Esophagus muscularis mucosa (tissue), 4 donors: ENCODE measurements around the gene ZBTB16. TPM values are rescaled to one million over a fixed set of nuclear protein-coding genes. Genes with fewer than 3 reads are reported as not detected.

Experiments used
- DNase-seq: peaks from one replicate; pipeline ENCODE4 v3.0.0-alpha.2; 2017; ENCODE audit errors: extremely low spot score
- H3K27ac ChIP-seq, 4 donors: fragments of 200-600 bp; sonication (generic); replicated peaks in 1 of 4; 1 replicate in 3 of 4; 2 replicates in 1 of 4; pipeline ENCODE4 v1.5.1; 2016 to 2019; ENCODE audit warnings: mild to moderate bottlenecking in 1 of 4
- H3K27me3 ChIP-seq, 4 donors: fragments of 200-600 bp; sonication (generic); one replicate each; pipeline versions ENCODE4 v1.5.1 to v1.6.0; 2016 to 2019
- H3K36me3 ChIP-seq, 4 donors: fragments of 200-600 bp; sonication (generic); one replicate each; pipeline ENCODE4 v1.5.1; 2016 to 2019
- H3K4me1 ChIP-seq, 4 donors: fragments of 200-600 bp; sonication (generic); one replicate each; pipeline ENCODE4 v1.5.1; 2016 to 2019
- H3K4me3 ChIP-seq, 4 donors: fragments of 200-600 bp; sonication (generic); 1 replicate in 2 of 4; 2 replicates in 2 of 4; pipeline ENCODE4 v1.5.1; 2016 to 2019; ENCODE audit warnings: mild to moderate bottlenecking in 4 of 4, moderate library complexity in 1 of 4
- H3K9me3 ChIP-seq, 4 donors: fragments of 200-600 bp; sonication (generic); 1 replicate in 3 of 4; 2 replicates in 1 of 4; pipeline ENCODE4 v1.5.1; 2016 to 2019
- EP300 ChIP-seq: sonication (generic); formaldehyde crosslinking; IDR thresholded peaks from one replicate; pipeline ENCODE4 v1.6.1; 2017; ENCODE audit warnings: antibody characterized with exemption
- POLR2A ChIP-seq: fragments of 450-650 bp; IDR thresholded peaks from one replicate; pipeline ENCODE4 v1.6.1; 2017; ENCODE audit warnings: antibody characterized with exemption, moderate library complexity, mild to moderate bottlenecking, low read depth
- POLR2AphosphoS5 ChIP-seq, 2 donors: sonication (generic); formaldehyde crosslinking; IDR thresholded peaks; one replicate each; pipeline ENCODE4 v1.6.1; 2017; ENCODE audit warnings: antibody characterized with exemption in 2 of 2
- WGBS: methylation state at CpG from one replicate; pipeline ENCODE4 v1.1.5; 2018; 5-methylcytosine and 5-hydroxymethylcytosine counted together
- intact Hi-C: fragments of 100-400 bp; cut with DNase I; formaldehyde crosslinking; loops from one replicate; pipeline ENCODE4 v1.15.1; 2023
- total RNA-seq, 4 donors: library from RNA; depleted of rRNA; stranded (reverse); fragments of >200 nt; gene quantifications; one replicate each; pipeline versions ENCODE4 v1.1.0 to v1.2.1, GENCODE V29; 2016
- TF ChIP-seq, protein P1 (sequence below), 3 experiments: fragments of 200-600 bp in 2 of 3; fragments of 450-650 bp in 1 of 3; sonication (generic) in 2 of 3; IDR thresholded peaks; one replicate each; pipeline ENCODE4 v1.5.1; 2017 to 2019; ENCODE audit warnings: antibody characterized with exemption in 3 of 3, mild to moderate bottlenecking in 2 of 3, moderate library complexity in 1 of 3

ZBTB16 gene
- total RNA-seq, 4 donors from 2014 or later = 175 to 319 (median 222) TPM

DNA sequence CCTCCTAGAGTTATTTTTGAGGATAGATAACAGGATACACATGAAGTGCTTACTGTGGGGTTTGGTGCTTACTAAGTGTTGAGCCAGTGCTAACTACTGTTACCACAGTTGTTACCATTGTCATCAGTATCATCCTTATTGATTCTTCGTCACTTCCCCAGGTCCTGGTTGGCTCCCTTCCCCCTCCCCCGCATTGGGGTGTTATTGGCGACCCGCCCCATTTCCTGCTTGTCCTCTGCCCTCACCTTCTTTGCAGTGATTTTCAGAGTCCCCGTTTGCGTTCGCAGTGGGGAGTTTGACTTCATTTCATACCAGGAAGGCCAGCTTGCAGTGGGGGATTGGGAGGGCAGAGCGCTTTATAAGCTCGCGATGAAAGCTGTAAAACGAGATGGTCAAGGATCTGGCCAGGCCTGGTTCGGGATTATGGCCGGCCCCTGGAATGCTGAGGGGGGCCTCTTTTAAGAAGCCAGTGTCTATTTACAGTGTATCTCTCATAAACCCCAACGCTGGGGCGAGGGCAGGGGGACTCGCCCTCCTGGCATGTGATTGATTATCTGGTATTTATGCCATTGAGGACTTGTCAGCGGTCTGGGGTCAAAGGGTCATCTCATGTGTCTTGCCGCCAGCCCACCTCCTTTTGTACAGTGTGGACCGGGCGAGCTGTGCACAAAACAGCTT is 152.1 kb downstream of the ZBTB16 start:
- DNase-seq = no peak
- Histone ChIP-seq H3K36me3 (peaks cover 22 to 92% (median 59%) of the 10 kb centered on the region in 4 donors), H3K27me3 (no peaks in the 10 kb centered on the region), H3K27ac (peak overlapping the region in 1 of 4 donors; percentile 1), H3K4me3 (no peak overlapping the region), H3K4me1 (peaks cover 63 to 95% (median 86%) of the 10 kb centered on the region in 4 donors), H3K9me3 (no peaks in the 10 kb centered on the region)
- TF ChIP-seq POLR2AphosphoS5 (IDR thresholded peaks at IDR 0.05) = peak in 1 of 2 donors; percentile 58
- TF ChIP-seq, protein P1, sequence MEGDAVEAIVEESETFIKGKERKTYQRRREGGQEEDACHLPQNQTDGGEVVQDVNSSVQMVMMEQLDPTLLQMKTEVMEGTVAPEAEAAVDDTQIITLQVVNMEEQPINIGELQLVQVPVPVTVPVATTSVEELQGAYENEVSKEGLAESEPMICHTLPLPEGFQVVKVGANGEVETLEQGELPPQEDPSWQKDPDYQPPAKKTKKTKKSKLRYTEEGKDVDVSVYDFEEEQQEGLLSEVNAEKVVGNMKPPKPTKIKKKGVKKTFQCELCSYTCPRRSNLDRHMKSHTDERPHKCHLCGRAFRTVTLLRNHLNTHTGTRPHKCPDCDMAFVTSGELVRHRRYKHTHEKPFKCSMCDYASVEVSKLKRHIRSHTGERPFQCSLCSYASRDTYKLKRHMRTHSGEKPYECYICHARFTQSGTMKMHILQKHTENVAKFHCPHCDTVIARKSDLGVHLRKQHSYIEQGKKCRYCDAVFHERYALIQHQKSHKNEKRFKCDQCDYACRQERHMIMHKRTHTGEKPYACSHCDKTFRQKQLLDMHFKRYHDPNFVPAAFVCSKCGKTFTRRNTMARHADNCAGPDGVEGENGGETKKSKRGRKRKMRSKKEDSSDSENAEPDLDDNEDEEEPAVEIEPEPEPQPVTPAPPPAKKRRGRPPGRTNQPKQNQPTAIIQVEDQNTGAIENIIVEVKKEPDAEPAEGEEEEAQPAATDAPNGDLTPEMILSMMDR (IDR thresholded peaks at IDR 0.05) = no peak
- intact Hi-C loops = loop anchor here (5.0 kb wide), 1 partner anchor 36 kb away; no protein-coding TSS in a partner anchor
- WGBS = 88% methylated on average over 20 of the region's 20 CpGs

DNA sequence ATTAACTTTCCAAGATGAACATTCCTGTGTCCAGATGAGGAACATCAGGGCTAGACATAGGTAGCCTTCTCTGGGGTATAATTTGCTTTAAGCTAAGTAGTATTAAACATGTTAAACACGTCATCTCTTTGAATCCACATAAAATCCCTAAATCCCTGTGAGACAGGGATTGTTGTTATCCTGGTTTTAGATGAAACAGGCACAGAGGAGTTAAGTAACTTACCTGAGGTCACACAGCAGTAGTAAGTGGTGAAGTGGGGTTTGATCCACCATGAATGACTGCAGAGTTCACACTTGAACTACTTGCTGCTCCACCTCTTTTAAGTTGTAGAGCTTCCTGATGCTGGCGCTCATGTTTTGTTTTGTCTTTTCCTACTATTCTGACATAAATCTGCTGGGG is 154.1 kb downstream of the ZBTB16 start:
- Histone ChIP-seq H3K27me3 (no peaks in the 10 kb centered on the region), H3K4me1 (peaks cover 73 to 96% (median 89%) of the 10 kb centered on the region in 4 donors), H3K36me3 (peaks cover 26 to 91% (median 60%) of the 10 kb centered on the region in 4 donors), H3K9me3 (no peaks in the 10 kb centered on the region), H3K27ac (no peak overlapping the region), H3K4me3 (no peak overlapping the region)
- intact Hi-C loops = loop anchor here (5.0 kb wide), 1 partner anchor 34 kb away; no protein-coding TSS in a partner anchor
- no peak for DNase-seq
- 86% methylated on average over 2 of the region's 2 CpGs for WGBS
- TF ChIP-seq POLR2AphosphoS5 (IDR thresholded peaks at IDR 0.05) (peak in 1 of 2 donors; percentile 12), EP300 (no peak)

DNA sequence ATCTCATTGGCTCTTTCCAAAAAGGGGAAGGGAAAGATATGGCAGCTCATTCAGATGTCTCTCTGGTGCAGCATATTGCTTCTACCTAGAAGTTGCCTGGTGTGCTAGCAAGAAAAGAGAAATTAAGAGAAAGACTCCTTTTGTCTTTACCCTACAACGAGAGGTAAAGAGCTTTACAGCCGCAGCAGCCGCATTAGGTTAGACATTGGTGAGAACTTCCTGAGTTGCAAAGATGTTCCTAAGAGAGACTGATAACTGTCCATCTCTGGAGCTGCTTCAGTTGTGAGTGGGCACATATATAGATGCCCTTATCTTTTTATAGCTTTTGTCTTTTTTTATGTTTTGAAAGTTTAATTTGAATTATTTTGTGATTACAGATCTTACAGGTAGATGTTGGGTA is 155.9 kb downstream of the ZBTB16 start:
- H3K27ac ChIP-seq = no peak overlapping the region
- WGBS = 99% methylated on average over 3 of the region's 3 CpGs
- intact Hi-C loops = no loop called here
- TF ChIP-seq POLR2AphosphoS5 (IDR thresholded peaks at IDR 0.05) (peak in 1 of 2 donors; percentile 4), POLR2A (no peak)
- H3K36me3 ChIP-seq = peaks cover 19 to 76% (median 44%) of the 10 kb centered on the region in 4 donors
- H3K4me1 ChIP-seq = peaks cover 84 to 96% (median 90%) of the 10 kb centered on the region in 4 donors
- H3K9me3 ChIP-seq = no peaks in the 10 kb centered on the region
- H3K27me3 ChIP-seq = no peaks in the 10 kb centered on the region
- no peak for DNase-seq
- no peak overlapping the region for H3K4me3 ChIP-seq

DNA sequence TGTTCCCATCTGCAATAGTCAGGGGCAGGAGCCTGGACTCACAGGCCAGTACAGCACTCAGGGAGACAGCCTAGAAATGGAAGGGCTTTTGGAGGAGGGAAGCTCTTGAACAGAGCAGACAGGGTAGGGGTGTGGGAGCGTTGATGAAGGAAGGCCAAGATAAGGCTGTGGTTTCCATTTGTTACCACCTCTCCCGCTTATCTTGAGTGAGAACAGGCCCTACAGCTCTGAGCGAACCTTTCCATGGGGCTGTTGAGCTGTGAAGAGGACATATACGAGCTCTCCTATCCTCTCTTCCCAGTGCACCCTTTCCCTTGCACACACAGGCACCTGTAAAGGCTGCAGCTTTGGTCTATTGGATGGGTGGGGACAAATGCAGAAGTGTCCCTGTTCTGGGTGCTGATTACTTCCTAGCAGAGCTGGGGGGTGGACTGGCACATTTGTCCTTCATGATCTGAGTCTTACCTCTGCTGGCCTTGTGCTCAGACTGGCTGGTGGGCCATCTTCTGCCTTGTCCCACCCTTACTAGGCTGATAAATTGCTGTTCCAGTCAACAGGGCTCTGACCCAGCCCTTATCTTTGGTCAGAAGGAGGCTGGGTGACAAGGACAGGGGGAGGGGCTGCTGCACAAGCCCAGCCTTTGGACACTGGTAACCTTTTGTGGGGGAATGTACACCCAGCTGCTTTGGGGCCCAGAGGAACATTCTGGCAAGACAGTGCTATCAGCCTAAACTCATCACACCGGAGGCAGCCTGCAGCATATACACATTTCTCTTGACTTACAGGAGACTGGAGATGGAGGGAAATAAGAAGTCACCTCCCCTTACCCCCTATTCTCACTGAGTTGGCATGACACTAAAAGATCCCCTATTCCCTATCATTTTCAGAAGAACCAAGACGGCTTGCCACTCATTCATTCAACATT is 156.6 kb downstream of the ZBTB16 start:
- no peak for DNase-seq
- peaks cover 14 to 71% (median 40%) of the 10 kb centered on the region in 4 donors for H3K36me3 ChIP-seq
- no peaks in the 10 kb centered on the region for H3K27me3 ChIP-seq
- H3K4me3 ChIP-seq = no peak overlapping the region
- WGBS = 80% methylated on average over 6 of the region's 6 CpGs
- H3K27ac ChIP-seq = no peak overlapping the region
- H3K4me1 ChIP-seq = peaks cover 86 to 96% (median 91%) of the 10 kb centered on the region in 4 donors
- TF ChIP-seq EP300 (no peak), POLR2AphosphoS5 (IDR thresholded peaks at IDR 0.05) (peak in 1 of 2 donors; percentile 6)
- TF ChIP-seq, protein P1 (IDR thresholded peaks at IDR 0.05) = no peak
- intact Hi-C loops = no loop called here
- H3K9me3 ChIP-seq = no peaks in the 10 kb centered on the region

DNA sequence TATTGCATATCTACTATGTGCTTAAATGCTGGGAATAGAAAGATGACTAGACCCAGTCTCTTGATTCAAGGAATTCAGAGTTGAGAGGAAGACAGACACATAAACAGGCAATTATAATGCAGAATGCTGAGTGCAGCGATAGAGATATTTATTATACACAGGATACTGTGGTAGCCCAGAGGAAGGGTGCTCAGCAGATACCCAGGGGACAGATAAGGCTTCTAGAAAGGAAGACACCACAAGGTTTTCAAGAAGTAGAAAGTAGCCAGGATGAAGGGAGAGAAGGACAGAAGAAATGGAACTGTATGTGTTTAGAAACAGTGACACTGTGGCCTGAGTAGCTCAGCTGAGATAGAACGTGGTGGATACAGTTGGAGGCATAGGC is 157.3 kb downstream of the ZBTB16 start:
- Histone ChIP-seq H3K36me3 (peaks cover 7 to 71% (median 38%) of the 10 kb centered on the region in 4 donors), H3K4me1 (peaks cover 83 to 93% (median 86%) of the 10 kb centered on the region in 4 donors), H3K27me3 (no peaks in the 10 kb centered on the region), H3K9me3 (no peaks in the 10 kb centered on the region), H3K27ac (no peak overlapping the region), H3K4me3 (no peak overlapping the region)
- intact Hi-C loops = no loop called here
- TF ChIP-seq, protein P1 (IDR thresholded peaks at IDR 0.05) = no peak
- no peak for TF ChIP-seq POLR2AphosphoS5 (IDR thresholded peaks at IDR 0.05)
- TF ChIP-seq EP300 = no peak
- TF ChIP-seq POLR2A = no peak
- DNase-seq = no peak
- 95% methylated on average over 2 of the region's 2 CpGs for WGBS
